ENCODE measurements around the gene TXNL4B.

TXNL4B gene

GRCh38 chr16:72129976-72130656 lies 36.7 kb upstream of the TXNL4B start:
- TF ChIP-seq POLR2AphosphoS5 (IDR thresholded peaks at IDR 0.05; ENCODE audit: borderline replicate concordance, low read depth, low read length) (no peak), EZH2 (IDR thresholded peaks at IDR 0.05) (no peak), FOXP2 (optimal IDR thresholded peaks at IDR 0.05; ENCODE audit: control extremely low read depth, extremely low read length, insufficient read depth) (no peak)
- Histone ChIP-seq H3K4me3 (no peak overlapping the region), H3K9ac (ENCODE audit: insufficient read length) (no peak overlapping the region), H3K9me3 (ENCODE audit: low read depth, low read length) (no peaks in the 10 kb centered on the region), H3K27ac (no peak overlapping the region), H3K36me3 (ENCODE audit: insufficient read depth, low read length) (no peaks in the 10 kb centered on the region)
- no peak for DNase-seq (ENCODE audit: low read depth, low spot score)

- no peak for DNase-seq (ENCODE audit: low read depth, low spot score)
- Histone ChIP-seq H3K9ac (ENCODE audit: insufficient read length) (no peak overlapping the region), H3K36me3 (ENCODE audit: insufficient read depth, low read length) (no peaks in the 10 kb centered on the region), H3K27ac (no peak overlapping the region), H3K4me3 (no peak overlapping the region), H3K9me3 (ENCODE audit: low read depth, low read length) (no peaks in the 10 kb centered on the region)
- TF ChIP-seq FOXP2 (optimal IDR thresholded peaks at IDR 0.05; ENCODE audit: control extremely low read depth, extremely low read length, insufficient read depth) (no peak), POLR2AphosphoS5 (IDR thresholded peaks at IDR 0.05; ENCODE audit: borderline replicate concordance, low read depth, low read length) (no peak), EZH2 (IDR thresholded peaks at IDR 0.05) (no peak)
These were observed 35.3 kb upstream of the TXNL4B start for GRCh38 chr16:72128701-72129100.

GRCh38 chr16:72126429-72126765 lies 33.0 kb upstream of the TXNL4B start:
- Histone ChIP-seq H3K27ac (no peak overlapping the region), H3K9me3 (ENCODE audit: low read depth, low read length) (no peaks in the 10 kb centered on the region), H3K36me3 (ENCODE audit: insufficient read depth, low read length) (no peaks in the 10 kb centered on the region), H3K9ac (ENCODE audit: insufficient read length) (no peak overlapping the region), H3K4me3 (no peak overlapping the region)
- DNase-seq (ENCODE audit: low read depth, low spot score) = no peak
- TF ChIP-seq POLR2AphosphoS5 (IDR thresholded peaks at IDR 0.05; ENCODE audit: borderline replicate concordance, low read depth, low read length) = no peak
- no peak for TF ChIP-seq EZH2 (IDR thresholded peaks at IDR 0.05)
- TF ChIP-seq FOXP2 (optimal IDR thresholded peaks at IDR 0.05; ENCODE audit: control extremely low read depth, extremely low read length, insufficient read depth) = no peak

GRCh38 chr16:72125635-72126428 lies 32.4 kb upstream of the TXNL4B start:
- H3K4me3 ChIP-seq = no peak overlapping the region
- H3K36me3 ChIP-seq (ENCODE audit: insufficient read depth, low read length) = no peaks in the 10 kb centered on the region
- TF ChIP-seq POLR2AphosphoS5 (IDR thresholded peaks at IDR 0.05; ENCODE audit: borderline replicate concordance, low read depth, low read length) = no peak
- TF ChIP-seq EZH2 (IDR thresholded peaks at IDR 0.05) = no peak
- no peak for TF ChIP-seq FOXP2 (optimal IDR thresholded peaks at IDR 0.05; ENCODE audit: control extremely low read depth, extremely low read length, insufficient read depth)
- no peak overlapping the region for H3K9ac ChIP-seq (ENCODE audit: insufficient read length)
- DNase-seq (ENCODE audit: low read depth, low spot score) = no peak
- no peaks in the 10 kb centered on the region for H3K9me3 ChIP-seq (ENCODE audit: low read depth, low read length)
- H3K27ac ChIP-seq = no peak overlapping the region

GRCh38 chr16:72124761-72125634 lies 31.6 kb upstream of the TXNL4B start:
- H3K9ac ChIP-seq (ENCODE audit: insufficient read length) = no peak overlapping the region
- no peak for TF ChIP-seq FOXP2 (optimal IDR thresholded peaks at IDR 0.05; ENCODE audit: control extremely low read depth, extremely low read length, insufficient read depth)
- H3K27ac ChIP-seq = no peak overlapping the region
- no peaks in the 10 kb centered on the region for H3K9me3 ChIP-seq (ENCODE audit: low read depth, low read length)
- no peaks in the 10 kb centered on the region for H3K36me3 ChIP-seq (ENCODE audit: insufficient read depth, low read length)
- peak overlapping the region; percentile 43; the same call in 1 of the 2 replicates for H3K4me3 ChIP-seq
- peak; percentile 5 for DNase-seq (ENCODE audit: low read depth, low spot score)

GRCh38 chr16:72124148-72124547 lies 30.7 kb upstream of the TXNL4B start:
- no peaks in the 10 kb centered on the region for H3K36me3 ChIP-seq (ENCODE audit: insufficient read depth, low read length)
- no peak overlapping the region for H3K9ac ChIP-seq (ENCODE audit: insufficient read length)
- no peak overlapping the region for H3K4me3 ChIP-seq
- TF ChIP-seq POLR2AphosphoS5 (IDR thresholded peaks at IDR 0.05; ENCODE audit: borderline replicate concordance, low read depth, low read length) (no peak), EZH2 (IDR thresholded peaks at IDR 0.05) (no peak), FOXP2 (optimal IDR thresholded peaks at IDR 0.05; ENCODE audit: control extremely low read depth, extremely low read length, insufficient read depth) (no peak)
- no peak for DNase-seq (ENCODE audit: low read depth, low spot score)
- H3K9me3 ChIP-seq (ENCODE audit: low read depth, low read length) = no peaks in the 10 kb centered on the region
- H3K27ac ChIP-seq = no peak overlapping the region

GRCh38 chr16:72123426-72123825 lies 30.0 kb upstream of the TXNL4B start:
- TF ChIP-seq FOXP2 (optimal IDR thresholded peaks at IDR 0.05; ENCODE audit: control extremely low read depth, extremely low read length, insufficient read depth) = no peak
- no peak for TF ChIP-seq EZH2 (IDR thresholded peaks at IDR 0.05)
- no peak for TF ChIP-seq POLR2AphosphoS5 (IDR thresholded peaks at IDR 0.05; ENCODE audit: borderline replicate concordance, low read depth, low read length)
- no peak for DNase-seq (ENCODE audit: low read depth, low spot score)
- H3K27ac ChIP-seq = no peak overlapping the region
- H3K4me3 ChIP-seq = no peak overlapping the region
- no peak overlapping the region for H3K9ac ChIP-seq (ENCODE audit: insufficient read length)
- no peaks in the 10 kb centered on the region for H3K36me3 ChIP-seq (ENCODE audit: insufficient read depth, low read length)
- H3K9me3 ChIP-seq (ENCODE audit: low read depth, low read length) = no peaks in the 10 kb centered on the region

- no peak for DNase-seq (ENCODE audit: low read depth, low spot score)
- TF ChIP-seq EZH2 (IDR thresholded peaks at IDR 0.05) (no peak), POLR2AphosphoS5 (IDR thresholded peaks at IDR 0.05; ENCODE audit: borderline replicate concordance, low read depth, low read length) (no peak), FOXP2 (optimal IDR thresholded peaks at IDR 0.05; ENCODE audit: control extremely low read depth, extremely low read length, insufficient read depth) (no peak)
- H3K9me3 ChIP-seq (ENCODE audit: low read depth, low read length) = no peaks in the 10 kb centered on the region
- H3K4me3 ChIP-seq = no peak overlapping the region
- no peak overlapping the region for H3K27ac ChIP-seq
- no peaks in the 10 kb centered on the region for H3K36me3 ChIP-seq (ENCODE audit: insufficient read depth, low read length)
- H3K9ac ChIP-seq (ENCODE audit: insufficient read length) = no peak overlapping the region
These were observed 29.5 kb upstream of the TXNL4B start for GRCh38 chr16:72122916-72123315.
